HepG2 (cell line): ENCODE data around the gene SEC24A. TPM values are rescaled to one million over a fixed set of nuclear protein-coding genes. Genes with fewer than 3 reads are reported as not detected.

ENCODE experiments used
- ARNT ChIP-seq: fragments of 450-650 bp; IDR thresholded peaks from 2 replicates; pipeline ENCODE4 v1.6.1; 2017
- CEBPG ChIP-seq: IDR thresholded peaks from 2 replicates; pipeline ENCODE4 v1.6.1; 2016
- HMG20B ChIP-seq: conservative IDR thresholded peaks from 2 replicates; pipeline ENCODE4 v1.6.1; 2016; ENCODE audit warnings: missing genetic modification reagents, missing compliant biosample characterization
- KAT8 ChIP-seq: IDR thresholded peaks from 2 replicates; pipeline ENCODE4 v1.6.1; 2016; ENCODE audit warnings: missing genetic modification reagents, missing compliant biosample characterization
- NFIB ChIP-seq: sonication (generic); formaldehyde crosslinking; IDR thresholded peaks from 2 replicates; pipeline ENCODE4 v1.9.0; 2021; ENCODE audit warnings: missing genetic modification reagents, mild to moderate bottlenecking, borderline replicate concordance
- ONECUT2 ChIP-seq: sonication (generic); formaldehyde crosslinking; IDR thresholded peaks from 2 replicates; pipeline ENCODE4 v1.4.0; 2020; ENCODE audit warnings: missing genetic modification reagents
- SRSF9 ChIP-seq: fragments of 200-400 bp; formaldehyde crosslinking; IDR thresholded peaks from 2 replicates; pipeline ENCODE4 v1.6.1; 2018; ENCODE audit warnings: borderline replicate concordance, mild to moderate bottlenecking, low read depth, low read length; ENCODE audit not compliant: insufficient read depth, poor library complexity, severe bottlenecking
- ZFP1 ChIP-seq: IDR thresholded peaks from 2 replicates; pipeline ENCODE4 v1.6.1; 2016
- ZNF207 ChIP-seq: fragments of 450-650 bp; IDR thresholded peaks from 2 replicates; pipeline ENCODE4 v1.6.1; 2016; ENCODE audit warnings: antibody characterized with exemption, borderline replicate concordance
- ZNF33A ChIP-seq: sonication (generic); formaldehyde crosslinking; IDR thresholded peaks from 2 replicates; pipeline ENCODE4 v1.5.1; 2020; ENCODE audit warnings: missing genetic modification reagents, mild to moderate bottlenecking, moderate library complexity, borderline replicate concordance
- ZNF460 ChIP-seq: sonication (generic); formaldehyde crosslinking; IDR thresholded peaks from 2 replicates; pipeline ENCODE4 v1.5.1; 2020; ENCODE audit warnings: missing genetic modification reagents, mild to moderate bottlenecking, borderline replicate concordance
- ZNF550 ChIP-seq: sonication (generic); formaldehyde crosslinking; IDR thresholded peaks from 2 replicates; pipeline ENCODE4 v1.4.0; 2020; ENCODE audit warnings: mild to moderate bottlenecking, missing genetic modification reagents, borderline replicate concordance
- polyA plus RNA-seq, 8 experiments: library from polyadenylated mRNA; depleted of rRNA in 3 of 8; stranded (reverse) in 7 of 8; unstranded in 1 of 8; fragments of >200 nt; fragmentation: Illumina TruSeq in 4 of 8; extraction: Trizol in 4 of 8; gene quantifications; 2 replicates each; pipeline versions ENCODE4 v1.2.1 to v1.2.3, GENCODE V29; 2011 to 2016; ENCODE audit warnings: low read depth in 4 of 8, missing spikeins in 1 of 8, mixed read lengths in 1 of 8; ENCODE audit not compliant: insufficient read depth in 1 of 8
- total RNA-seq, 5 experiments: library from RNA; depleted of rRNA; stranded (reverse); fragments of >200 nt; fragmentation: Illumina TruSeq; extraction: Trizol; gene quantifications; 2 replicates each; pipeline ENCODE4 v1.2.3, GENCODE V29; 2016; ENCODE audit warnings: low read depth in 1 of 5
- TF ChIP-seq, protein P1 (sequence below): sonication (generic); formaldehyde crosslinking; IDR thresholded peaks from 2 replicates; pipeline ENCODE4 v1.5.1; 2020; ENCODE audit warnings: missing genetic modification reagents, mild to moderate bottlenecking, borderline replicate concordance
- TF ChIP-seq, protein P2 (sequence below): sonication (generic); formaldehyde crosslinking; IDR thresholded peaks from 2 replicates; pipeline ENCODE4 v1.4.0; 2020; ENCODE audit warnings: mild to moderate bottlenecking, missing genetic modification reagents, borderline replicate concordance
- TF ChIP-seq, protein P3 (sequence below), 2 experiments: IDR thresholded peaks; 2 replicates each; pipeline ENCODE4 v1.6.1; 2011 to 2012; ENCODE audit warnings: low read length in 2 of 2, borderline replicate concordance in 1 of 2, low read depth in 1 of 2, mild to moderate bottlenecking in 1 of 2, moderate library complexity in 1 of 2

Gene SEC24A
- total and polyA plus RNA-seq, 2 of the 13 experiments (the other 11 are each of a cell fraction or from before 2014, with no cell fraction given), result 30.5 to 56.8 TPM

DNA sequence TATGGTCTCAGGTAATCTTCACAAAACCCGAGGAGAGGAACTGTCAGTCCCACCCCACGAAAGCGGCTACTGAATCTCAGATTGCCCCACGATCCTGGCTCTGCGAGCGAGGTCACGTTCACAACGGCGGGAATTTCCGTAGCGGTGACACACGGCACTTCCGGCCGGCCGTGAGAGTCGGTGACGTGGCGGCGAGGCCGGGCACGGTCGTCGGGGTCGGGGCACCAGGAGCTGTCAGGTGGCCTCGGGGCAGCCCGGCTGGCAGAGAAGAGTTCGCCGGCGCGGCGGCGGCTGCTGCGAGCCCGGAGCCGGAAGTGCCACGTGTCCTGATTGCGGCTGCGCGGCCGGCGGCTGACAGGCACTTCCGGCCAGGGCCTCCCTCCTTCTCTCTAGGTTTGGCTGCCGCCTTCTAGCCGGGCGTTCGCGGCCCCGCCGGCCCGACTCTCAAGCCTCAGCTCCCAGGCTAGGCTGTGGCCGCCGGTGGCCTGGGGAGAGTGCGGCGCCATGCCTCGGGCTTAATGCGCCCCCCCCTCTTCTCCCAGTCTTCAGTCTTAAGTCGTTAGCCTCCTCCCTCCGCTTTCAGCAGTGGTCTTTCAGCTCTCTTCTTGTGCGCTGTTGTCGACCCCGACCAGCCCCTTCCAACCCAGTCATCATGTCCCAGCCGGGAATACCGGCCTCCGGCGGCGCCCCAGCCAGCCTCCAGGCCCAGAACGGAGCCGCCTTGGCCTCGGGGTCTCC, at the start of gene SEC24A (continued):
- TF ChIP-seq, protein P1, sequence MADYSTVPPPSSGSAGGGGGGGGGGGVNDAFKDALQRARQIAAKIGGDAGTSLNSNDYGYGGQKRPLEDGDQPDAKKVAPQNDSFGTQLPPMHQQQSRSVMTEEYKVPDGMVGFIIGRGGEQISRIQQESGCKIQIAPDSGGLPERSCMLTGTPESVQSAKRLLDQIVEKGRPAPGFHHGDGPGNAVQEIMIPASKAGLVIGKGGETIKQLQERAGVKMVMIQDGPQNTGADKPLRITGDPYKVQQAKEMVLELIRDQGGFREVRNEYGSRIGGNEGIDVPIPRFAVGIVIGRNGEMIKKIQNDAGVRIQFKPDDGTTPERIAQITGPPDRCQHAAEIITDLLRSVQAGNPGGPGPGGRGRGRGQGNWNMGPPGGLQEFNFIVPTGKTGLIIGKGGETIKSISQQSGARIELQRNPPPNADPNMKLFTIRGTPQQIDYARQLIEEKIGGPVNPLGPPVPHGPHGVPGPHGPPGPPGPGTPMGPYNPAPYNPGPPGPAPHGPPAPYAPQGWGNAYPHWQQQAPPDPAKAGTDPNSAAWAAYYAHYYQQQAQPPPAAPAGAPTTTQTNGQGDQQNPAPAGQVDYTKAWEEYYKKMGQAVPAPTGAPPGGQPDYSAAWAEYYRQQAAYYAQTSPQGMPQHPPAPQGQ (CRISPR knock-in tag), result no peak
- TF ChIP-seq ONECUT2 (CRISPR knock-in tag) (0 out of 2 replicates have a peak, but pooled peaks have one; percentile 10), KAT8 (peak; percentile 89), NFIB (no peak), CEBPG (CRISPR knock-in tag) (peak; percentile 64), ZNF207 (no peak), ZNF550 (no peak; the same call in 1 of the 2 replicates), ARNT (no peak), ZNF460 (peak; percentile 81; the same call in 1 of the 2 replicates), SRSF9 (no peak), ZNF33A (CRISPR knock-in tag) (peak; percentile 98; the same call in 1 of the 2 replicates), ZFP1 (CRISPR knock-in tag) (no peak; the same call in 1 of the 2 replicates), HMG20B (CRISPR knock-in tag) (no peak; the same call in 1 of the 2 replicates)
- TF ChIP-seq, protein P2, sequence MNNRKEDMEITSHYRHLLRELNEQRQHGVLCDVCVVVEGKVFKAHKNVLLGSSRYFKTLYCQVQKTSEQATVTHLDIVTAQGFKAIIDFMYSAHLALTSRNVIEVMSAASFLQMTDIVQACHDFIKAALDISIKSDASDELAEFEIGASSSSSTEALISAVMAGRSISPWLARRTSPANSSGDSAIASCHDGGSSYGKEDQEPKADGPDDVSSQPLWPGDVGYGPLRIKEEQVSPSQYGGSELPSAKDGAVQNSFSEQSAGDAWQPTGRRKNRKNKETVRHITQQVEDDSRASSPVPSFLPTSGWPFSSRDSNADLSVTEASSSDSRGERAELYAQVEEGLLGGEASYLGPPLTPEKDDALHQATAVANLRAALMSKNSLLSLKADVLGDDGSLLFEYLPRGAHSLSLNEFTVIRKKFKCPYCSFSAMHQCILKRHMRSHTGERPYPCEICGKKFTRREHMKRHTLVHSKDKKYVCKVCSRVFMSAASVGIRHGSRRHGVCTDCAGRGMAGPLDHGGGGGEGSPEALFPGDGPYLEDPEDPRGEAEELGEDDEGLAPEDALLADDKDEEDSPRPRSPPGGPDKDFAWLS (CRISPR knock-in tag), result no peak
- TF ChIP-seq, protein P3, sequence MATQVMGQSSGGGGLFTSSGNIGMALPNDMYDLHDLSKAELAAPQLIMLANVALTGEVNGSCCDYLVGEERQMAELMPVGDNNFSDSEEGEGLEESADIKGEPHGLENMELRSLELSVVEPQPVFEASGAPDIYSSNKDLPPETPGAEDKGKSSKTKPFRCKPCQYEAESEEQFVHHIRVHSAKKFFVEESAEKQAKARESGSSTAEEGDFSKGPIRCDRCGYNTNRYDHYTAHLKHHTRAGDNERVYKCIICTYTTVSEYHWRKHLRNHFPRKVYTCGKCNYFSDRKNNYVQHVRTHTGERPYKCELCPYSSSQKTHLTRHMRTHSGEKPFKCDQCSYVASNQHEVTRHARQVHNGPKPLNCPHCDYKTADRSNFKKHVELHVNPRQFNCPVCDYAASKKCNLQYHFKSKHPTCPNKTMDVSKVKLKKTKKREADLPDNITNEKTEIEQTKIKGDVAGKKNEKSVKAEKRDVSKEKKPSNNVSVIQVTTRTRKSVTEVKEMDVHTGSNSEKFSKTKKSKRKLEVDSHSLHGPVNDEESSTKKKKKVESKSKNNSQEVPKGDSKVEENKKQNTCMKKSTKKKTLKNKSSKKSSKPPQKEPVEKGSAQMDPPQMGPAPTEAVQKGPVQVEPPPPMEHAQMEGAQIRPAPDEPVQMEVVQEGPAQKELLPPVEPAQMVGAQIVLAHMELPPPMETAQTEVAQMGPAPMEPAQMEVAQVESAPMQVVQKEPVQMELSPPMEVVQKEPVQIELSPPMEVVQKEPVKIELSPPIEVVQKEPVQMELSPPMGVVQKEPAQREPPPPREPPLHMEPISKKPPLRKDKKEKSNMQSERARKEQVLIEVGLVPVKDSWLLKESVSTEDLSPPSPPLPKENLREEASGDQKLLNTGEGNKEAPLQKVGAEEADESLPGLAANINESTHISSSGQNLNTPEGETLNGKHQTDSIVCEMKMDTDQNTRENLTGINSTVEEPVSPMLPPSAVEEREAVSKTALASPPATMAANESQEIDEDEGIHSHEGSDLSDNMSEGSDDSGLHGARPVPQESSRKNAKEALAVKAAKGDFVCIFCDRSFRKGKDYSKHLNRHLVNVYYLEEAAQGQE (IDR thresholded peaks at IDR 0.05; ENCODE audit: borderline replicate concordance in 1 of 2, low read depth in 1 of 2, low read length in 2 of 2), result no peak
